Measurements from ENCODE around the gene POLK.
"Not testable (repeated sequence)": the region's sequence is repeated elsewhere in the genome, so short reads cannot be mapped to it uniquely, and the experiment has no call there.

The POLK gene

DNA sequence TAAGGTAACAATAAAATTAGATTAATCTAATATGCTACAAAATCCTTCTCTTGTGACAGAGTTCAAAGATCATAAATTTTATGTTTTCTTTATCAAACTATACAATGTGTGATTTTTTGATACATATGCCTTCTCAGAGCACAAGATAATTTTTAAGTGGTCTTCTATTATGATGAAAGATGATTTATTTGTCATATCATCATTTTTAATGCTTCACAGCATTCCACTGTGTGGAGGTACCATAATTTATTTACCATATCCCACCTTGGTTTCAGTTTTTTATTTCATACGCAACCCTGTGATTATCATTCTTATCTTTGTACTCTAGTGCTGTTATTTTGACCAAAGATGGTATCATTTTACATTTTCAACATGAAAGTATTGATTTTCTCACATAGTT is 41.7 kb downstream of the POLK start:
- TF ChIP-seq, protein P1, sequence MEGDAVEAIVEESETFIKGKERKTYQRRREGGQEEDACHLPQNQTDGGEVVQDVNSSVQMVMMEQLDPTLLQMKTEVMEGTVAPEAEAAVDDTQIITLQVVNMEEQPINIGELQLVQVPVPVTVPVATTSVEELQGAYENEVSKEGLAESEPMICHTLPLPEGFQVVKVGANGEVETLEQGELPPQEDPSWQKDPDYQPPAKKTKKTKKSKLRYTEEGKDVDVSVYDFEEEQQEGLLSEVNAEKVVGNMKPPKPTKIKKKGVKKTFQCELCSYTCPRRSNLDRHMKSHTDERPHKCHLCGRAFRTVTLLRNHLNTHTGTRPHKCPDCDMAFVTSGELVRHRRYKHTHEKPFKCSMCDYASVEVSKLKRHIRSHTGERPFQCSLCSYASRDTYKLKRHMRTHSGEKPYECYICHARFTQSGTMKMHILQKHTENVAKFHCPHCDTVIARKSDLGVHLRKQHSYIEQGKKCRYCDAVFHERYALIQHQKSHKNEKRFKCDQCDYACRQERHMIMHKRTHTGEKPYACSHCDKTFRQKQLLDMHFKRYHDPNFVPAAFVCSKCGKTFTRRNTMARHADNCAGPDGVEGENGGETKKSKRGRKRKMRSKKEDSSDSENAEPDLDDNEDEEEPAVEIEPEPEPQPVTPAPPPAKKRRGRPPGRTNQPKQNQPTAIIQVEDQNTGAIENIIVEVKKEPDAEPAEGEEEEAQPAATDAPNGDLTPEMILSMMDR (IDR thresholded peaks at IDR 0.05; ENCODE audit: low read depth, low read length) = no peak
- in situ Hi-C loops (cut with HindIII; ENCODE audit: low sequenced_read_pairs) = no loop called here
- H3K4me3 ChIP-seq (ENCODE audit: low read depth, low read length) = no peak overlapping the region
- DNase-seq (ENCODE audit: low read depth, low spot score) = no peak

DNA sequence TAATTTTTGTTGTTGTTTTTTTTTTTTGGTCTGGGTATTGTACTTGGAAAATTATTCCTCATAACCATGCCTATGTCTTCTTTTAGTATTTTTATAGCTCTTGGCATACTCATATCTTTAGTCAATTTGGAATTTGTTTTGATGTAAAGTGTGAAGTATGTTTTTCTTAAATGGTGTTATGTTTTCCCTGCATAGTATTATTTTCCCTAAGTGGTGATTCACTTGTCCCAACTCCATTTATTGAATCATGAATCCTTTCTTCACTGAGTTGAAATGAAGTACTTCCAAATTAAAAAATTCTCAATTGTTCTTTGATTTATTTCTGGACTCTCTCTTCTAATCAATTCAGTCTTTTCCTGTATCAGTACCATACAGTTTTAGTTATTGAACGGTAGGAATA is 46.5 kb downstream of the POLK start:
- TF ChIP-seq, protein P1 (IDR thresholded peaks at IDR 0.05; ENCODE audit: low read depth, low read length) = no peak
- in situ Hi-C loops (cut with HindIII; ENCODE audit: low sequenced_read_pairs) = no loop called here
- DNase-seq (ENCODE audit: low read depth, low spot score) = no peak
- no peak overlapping the region for H3K4me3 ChIP-seq (ENCODE audit: low read depth, low read length)

DNA sequence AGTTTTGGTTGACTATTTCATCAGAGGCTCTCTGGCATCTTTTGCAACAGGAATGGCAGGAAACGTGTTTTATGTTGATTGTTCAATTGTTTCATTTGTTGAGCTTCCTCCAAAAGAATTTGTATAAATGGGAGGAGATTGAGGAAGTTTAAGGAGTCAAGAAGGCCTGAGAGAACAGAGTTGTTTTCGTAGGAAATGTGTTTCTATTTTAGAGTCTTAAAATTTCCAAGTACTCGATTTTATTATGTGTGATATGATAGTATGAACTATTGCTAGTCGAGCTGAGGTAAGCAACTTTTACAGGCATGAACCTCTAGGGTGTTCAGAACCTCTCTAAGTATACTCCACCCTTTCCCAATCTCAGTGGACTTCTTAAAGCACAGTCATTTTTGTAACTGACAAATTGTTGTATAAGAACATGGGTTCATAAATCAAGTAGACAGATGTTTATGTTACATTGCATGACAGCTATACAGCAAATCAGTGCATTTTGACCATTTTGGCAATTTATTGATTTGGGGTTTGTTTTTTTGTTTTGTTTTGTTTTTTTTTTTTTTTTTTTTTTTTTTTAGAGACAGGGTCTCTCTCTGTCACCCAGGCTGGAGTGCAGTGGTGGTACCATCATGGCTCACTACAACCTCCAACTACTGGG is 47.4 kb downstream of the POLK start:
- no peak overlapping the region for H3K4me3 ChIP-seq (ENCODE audit: low read depth, low read length)
- DNase-seq (ENCODE audit: low read depth, low spot score) = no peak
- in situ Hi-C loops (cut with HindIII; ENCODE audit: low sequenced_read_pairs) = no loop called here
- TF ChIP-seq, protein P1 (IDR thresholded peaks at IDR 0.05; ENCODE audit: low read depth, low read length) = no peak

DNA sequence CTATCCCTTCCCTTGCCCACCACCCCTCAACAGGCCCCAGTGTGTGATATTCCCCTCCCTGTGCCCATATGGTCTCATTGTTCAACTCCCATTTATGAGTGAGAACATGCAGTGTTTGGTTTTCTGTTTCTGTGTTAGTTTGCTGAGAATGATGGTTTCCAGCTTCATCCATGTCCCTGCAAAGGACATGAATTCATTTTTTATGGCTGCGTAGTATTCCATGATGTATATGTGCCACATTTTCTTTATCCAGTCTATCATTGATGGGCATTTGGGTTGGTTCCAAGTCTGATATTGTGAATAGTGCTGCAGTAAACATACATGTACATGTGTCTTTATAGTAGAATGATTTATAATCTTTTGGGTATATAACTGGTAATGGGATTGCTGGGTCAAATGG is 49.0 kb downstream of the POLK start:
- in situ Hi-C loops (cut with HindIII; ENCODE audit: low sequenced_read_pairs); DNase-seq (ENCODE audit: low read depth, low spot score); H3K4me3 ChIP-seq (ENCODE audit: low read depth, low read length): not testable (repeated sequence)

DNA sequence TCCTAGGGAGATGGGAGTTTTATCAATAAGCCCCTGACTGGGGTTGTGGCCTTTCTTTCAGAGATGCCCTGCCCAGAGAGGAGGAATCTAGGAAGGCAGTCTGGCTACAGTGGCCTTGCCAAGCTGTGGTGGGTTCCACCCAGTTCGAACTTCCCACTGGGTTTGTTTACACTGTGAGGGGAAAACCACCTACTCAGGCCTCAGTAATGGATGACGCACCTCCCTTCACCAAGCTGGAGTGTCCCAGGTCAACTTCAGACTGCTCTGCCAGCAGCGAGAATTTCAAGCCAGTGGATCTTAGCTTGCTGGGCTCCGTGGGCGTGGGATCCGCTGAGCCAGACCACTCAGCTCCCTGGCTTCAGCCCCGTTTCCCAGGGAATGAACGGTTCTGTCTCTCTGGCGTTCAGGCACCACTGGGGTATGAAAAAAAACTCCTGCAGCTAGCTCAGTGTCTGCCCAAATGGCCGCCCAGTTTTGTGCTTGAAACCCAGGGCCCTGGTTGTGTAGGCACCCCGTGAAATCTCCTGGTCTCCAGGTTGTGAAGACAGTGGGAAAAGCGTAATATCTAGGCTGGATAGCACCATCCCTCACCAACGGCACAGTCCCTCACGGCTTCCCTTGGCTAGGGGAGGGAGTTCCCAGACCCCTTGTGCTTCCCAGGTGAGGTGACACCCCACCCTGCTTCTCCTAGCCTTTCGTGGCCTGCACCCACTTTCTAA is 54.5 kb downstream of the POLK start:
- H3K4me3 ChIP-seq (ENCODE audit: low read depth, low read length); in situ Hi-C loops (cut with HindIII; ENCODE audit: low sequenced_read_pairs): not testable (repeated sequence)
- DNase-seq (ENCODE audit: low read depth, low spot score) = peak; percentile 88

DNA sequence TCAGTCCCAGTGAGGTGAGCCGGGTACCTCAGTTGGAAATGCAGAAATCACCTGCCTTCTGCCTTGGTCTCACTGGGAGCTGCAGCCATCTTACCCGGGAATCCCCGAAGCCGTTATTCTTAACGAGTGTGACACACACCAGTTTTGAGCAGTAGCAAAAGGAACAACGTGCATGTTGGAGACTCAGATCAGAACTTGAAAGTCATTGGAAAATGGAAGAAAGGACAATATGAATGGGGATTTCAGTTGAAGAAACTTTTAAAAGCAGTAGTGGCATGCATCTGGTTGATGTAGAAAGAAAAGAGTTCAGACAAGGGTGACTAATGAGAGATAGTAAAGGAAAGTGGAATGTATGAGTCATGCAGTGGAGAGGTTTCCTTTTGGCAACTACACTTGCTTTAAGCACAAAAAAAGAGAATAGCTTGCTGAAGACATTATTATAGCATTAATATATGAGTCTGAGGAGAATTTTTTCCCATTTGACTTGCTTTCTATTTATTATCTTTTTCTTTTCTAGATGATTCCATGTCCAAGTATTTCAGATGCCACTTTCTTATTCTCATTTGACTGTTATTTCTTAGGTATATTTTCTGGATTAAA is 55.1 kb downstream of the POLK start:
- TF ChIP-seq, protein P1 (IDR thresholded peaks at IDR 0.05; ENCODE audit: low read depth, low read length) = no peak
- in situ Hi-C loops (cut with HindIII; ENCODE audit: low sequenced_read_pairs) = no loop called here
- peak; percentile 95 for DNase-seq (ENCODE audit: low read depth, low spot score)
- no peak overlapping the region for H3K4me3 ChIP-seq (ENCODE audit: low read depth, low read length)

DNA sequence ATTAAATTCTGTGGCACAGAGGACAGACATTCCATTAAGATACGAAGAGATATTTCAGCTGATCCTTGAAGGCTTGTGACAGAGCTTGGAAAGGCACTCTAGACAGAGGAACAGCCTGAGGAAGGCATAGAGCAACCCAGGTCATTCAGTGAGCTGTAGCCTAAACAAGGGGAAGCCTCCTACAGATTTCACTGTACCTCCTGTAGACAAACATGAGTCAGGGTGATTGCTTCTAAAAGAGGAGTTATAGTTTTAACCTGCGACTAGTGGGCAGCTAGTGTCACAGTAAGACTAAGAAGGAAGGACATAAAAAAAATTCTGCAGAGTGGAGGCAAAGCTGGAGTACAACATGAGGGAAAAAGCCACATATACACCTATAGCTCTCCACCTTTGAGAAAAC is 56.0 kb downstream of the POLK start:
- in situ Hi-C loops (cut with HindIII; ENCODE audit: low sequenced_read_pairs) = no loop called here
- peak; percentile 64 for DNase-seq (ENCODE audit: low read depth, low spot score)
- H3K4me3 ChIP-seq (ENCODE audit: low read depth, low read length) = no peak overlapping the region
- TF ChIP-seq, protein P1 (IDR thresholded peaks at IDR 0.05; ENCODE audit: low read depth, low read length) = no peak

Data from astrocyte of the spinal cord (primary cell).